ENCODE results near the gene BMERB1. TPM values are rescaled to one million over a fixed set of nuclear protein-coding genes. Genes with fewer than 3 reads are reported as not detected.

Gene BMERB1
- total and polyA plus RNA-seq, 9 of the 15 experiments (the other 6 are each of a cell fraction or from before 2014, with no cell fraction given): 0.29 to 2.9 (median 0.94) TPM

GRCh38 chr16:15460601-15461000 lies 26.2 kb downstream of the BMERB1 start:
- H2AFZ ChIP-seq (ENCODE audit: low read depth, low read length): no peak overlapping the region
- no peak overlapping the region for H3K9ac ChIP-seq (ENCODE audit: insufficient read depth in 1 of 2, low read depth in 2 of 2, low read length in 2 of 2)
- ATAC-seq: no peak
- H3K27ac ChIP-seq (ENCODE audit: extremely low read depth, low read depth, low read length): no peak overlapping the region
- H3K9me1 ChIP-seq (ENCODE audit: control insufficient read depth, insufficient read depth, low read length): no peaks in the 10 kb centered on the region
- ChIA-PET CTCF (ENCODE audit: low intra/inter-chr PET ratio) (interaction anchor here (0.6 kb wide), 1 partner anchor 48 kb away, joined by 4 read pairs; no protein-coding TSS in a partner anchor), POLR2A (no interaction called here)
- 11% methylated on average over 3 of the region's 3 CpGs for WGBS (ENCODE audit: insufficient coverage, low coverage, missing lambda C conversion rate)
- H3K9me3 ChIP-seq (replicated peaks; ENCODE audit: control insufficient read depth, insufficient read depth, low read depth, low read length): no peaks in the 10 kb centered on the region
- no peak overlapping the region for H3K4me3 ChIP-seq
- H3K36me3 ChIP-seq (ENCODE audit: control insufficient read depth, insufficient read depth, low read length): no peaks in the 10 kb centered on the region
- H3K4me1 ChIP-seq (replicated peaks in 1 of 2; ENCODE audit: control insufficient read depth in 2 of 2, insufficient read depth in 2 of 2, low read length in 2 of 2): no peaks in the 10 kb centered on the region; a peak in 1 of 5 replicates
- no TSS peak for BruUV-seq (replicated peaks)
- H3K4me2 ChIP-seq (ENCODE audit: insufficient read depth, low read length): no peak overlapping the region
- no peak for FAIRE-seq
- TF ChIP-seq ZNF75A (CRISPR knock-in tag; IDR thresholded peaks at IDR 0.05) (no peak), ARHGAP35 (IDR thresholded peaks at IDR 0.05; ENCODE audit: partially characterized antibody) (no peak), ARID2 (IDR thresholded peaks at IDR 0.05) (no peak), ZNF212 (CRISPR knock-in tag; IDR thresholded peaks at IDR 0.05) (no peak), ERF (CRISPR knock-in tag; IDR thresholded peaks at IDR 0.05) (no peak), ZNF778 (CRISPR knock-in tag; IDR thresholded peaks at IDR 0.05) (no peak), PCBP2 (IDR thresholded peaks at IDR 0.05; ENCODE audit: low read depth, low read length, poor library complexity, severe bottlenecking) (no peak), HMGN3 (IDR thresholded peaks at IDR 0.05; ENCODE audit: borderline replicate concordance, extremely low read depth, insufficient read length, low read depth, low read length) (no peak), CBFA2T3 (IDR thresholded peaks at IDR 0.05) (no peak), KDM1A (IDR thresholded peaks at IDR 0.05) (no peak), RFX7 (CRISPR knock-in tag; IDR thresholded peaks at IDR 0.05) (no peak), NFRKB (IDR thresholded peaks at IDR 0.05; ENCODE audit: low read depth) (no peak), HNRNPLL (IDR thresholded peaks at IDR 0.05; ENCODE audit: low read depth, low read length, poor library complexity, severe bottlenecking) (no peak), ZNF24 (IDR thresholded peaks at IDR 0.05) (no peak), HNRNPUL1 (IDR thresholded peaks at IDR 0.05; ENCODE audit: low read length) (no peak)
- TF ChIP-seq, protein P1, sequence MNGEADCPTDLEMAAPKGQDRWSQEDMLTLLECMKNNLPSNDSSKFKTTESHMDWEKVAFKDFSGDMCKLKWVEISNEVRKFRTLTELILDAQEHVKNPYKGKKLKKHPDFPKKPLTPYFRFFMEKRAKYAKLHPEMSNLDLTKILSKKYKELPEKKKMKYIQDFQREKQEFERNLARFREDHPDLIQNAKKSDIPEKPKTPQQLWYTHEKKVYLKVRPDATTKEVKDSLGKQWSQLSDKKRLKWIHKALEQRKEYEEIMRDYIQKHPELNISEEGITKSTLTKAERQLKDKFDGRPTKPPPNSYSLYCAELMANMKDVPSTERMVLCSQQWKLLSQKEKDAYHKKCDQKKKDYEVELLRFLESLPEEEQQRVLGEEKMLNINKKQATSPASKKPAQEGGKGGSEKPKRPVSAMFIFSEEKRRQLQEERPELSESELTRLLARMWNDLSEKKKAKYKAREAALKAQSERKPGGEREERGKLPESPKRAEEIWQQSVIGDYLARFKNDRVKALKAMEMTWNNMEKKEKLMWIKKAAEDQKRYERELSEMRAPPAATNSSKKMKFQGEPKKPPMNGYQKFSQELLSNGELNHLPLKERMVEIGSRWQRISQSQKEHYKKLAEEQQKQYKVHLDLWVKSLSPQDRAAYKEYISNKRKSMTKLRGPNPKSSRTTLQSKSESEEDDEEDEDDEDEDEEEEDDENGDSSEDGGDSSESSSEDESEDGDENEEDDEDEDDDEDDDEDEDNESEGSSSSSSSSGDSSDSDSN (IDR thresholded peaks at IDR 0.05; ENCODE audit: borderline replicate concordance in 1 of 2, low read depth in 2 of 2, low read length in 2 of 2): no peak
- TF ChIP-seq, protein P2, sequence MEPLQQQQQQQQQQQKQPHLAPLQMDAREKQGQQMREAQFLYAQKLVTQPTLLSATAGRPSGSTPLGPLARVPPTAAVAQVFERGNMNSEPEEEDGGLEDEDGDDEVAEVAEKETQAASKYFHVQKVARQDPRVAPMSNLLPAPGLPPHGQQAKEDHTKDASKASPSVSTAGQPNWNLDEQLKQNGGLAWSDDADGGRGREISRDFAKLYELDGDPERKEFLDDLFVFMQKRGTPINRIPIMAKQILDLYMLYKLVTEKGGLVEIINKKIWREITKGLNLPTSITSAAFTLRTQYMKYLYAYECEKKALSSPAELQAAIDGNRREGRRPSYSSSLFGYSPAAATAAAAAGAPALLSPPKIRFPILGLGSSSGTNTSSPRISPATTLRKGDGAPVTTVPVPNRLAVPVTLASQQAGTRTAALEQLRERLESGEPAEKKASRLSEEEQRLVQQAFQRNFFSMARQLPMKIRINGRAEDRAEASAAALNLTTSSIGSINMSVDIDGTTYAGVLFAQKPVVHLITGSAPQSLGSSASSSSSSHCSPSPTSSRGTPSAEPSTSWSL (CRISPR knock-in tag; IDR thresholded peaks at IDR 0.05; ENCODE audit: borderline replicate concordance): no peak
- TF ChIP-seq, protein P3, sequence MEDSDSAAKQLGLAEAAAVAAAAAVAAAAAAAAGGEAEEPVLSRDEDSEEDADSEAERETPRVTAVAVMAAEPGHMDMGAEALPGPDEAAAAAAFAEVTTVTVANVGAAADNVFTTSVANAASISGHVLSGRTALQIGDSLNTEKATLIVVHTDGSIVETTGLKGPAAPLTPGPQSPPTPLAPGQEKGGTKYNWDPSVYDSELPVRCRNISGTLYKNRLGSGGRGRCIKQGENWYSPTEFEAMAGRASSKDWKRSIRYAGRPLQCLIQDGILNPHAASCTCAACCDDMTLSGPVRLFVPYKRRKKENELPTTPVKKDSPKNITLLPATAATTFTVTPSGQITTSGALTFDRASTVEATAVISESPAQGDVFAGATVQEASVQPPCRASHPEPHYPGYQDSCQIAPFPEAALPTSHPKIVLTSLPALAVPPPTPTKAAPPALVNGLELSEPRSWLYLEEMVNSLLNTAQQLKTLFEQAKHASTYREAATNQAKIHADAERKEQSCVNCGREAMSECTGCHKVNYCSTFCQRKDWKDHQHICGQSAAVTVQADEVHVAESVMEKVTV (CRISPR knock-in tag; IDR thresholded peaks at IDR 0.05): no peak
- no peaks in the 10 kb centered on the region for H3K79me2 ChIP-seq (ENCODE audit: control insufficient read depth, insufficient read depth, low read length)
- DNase-seq (ENCODE audit: extremely low read depth in 1 of 4, low spot score in 3 of 4): no peak
- H4K20me1 ChIP-seq (replicated peaks; ENCODE audit: control insufficient read depth, insufficient read depth, low read length): no peaks in the 10 kb centered on the region
- peaks cover 2 to 3% of the 10 kb centered on the region in 2 experiments; a peak in 4 of 5 replicates for H3K27me3 ChIP-seq (ENCODE audit: control insufficient read depth in 2 of 2, insufficient read depth in 2 of 2, low read length in 2 of 2)
- intact Hi-C loops (cut with micrococcal nuclease) (no loop called here), in situ Hi-C loops (cut with MboI) (no loop called here)

Measured in K562 (cell line).